ENCODE data around the gene MOB2.

MOB2 gene

GRCh38 chr11:1504138-1504537, 17.6 kb upstream of the MOB2 start:
- DNase-seq (ENCODE audit: low read depth in 2 of 2) = no peak

- no peak for DNase-seq (ENCODE audit: low read depth in 2 of 2)
These were observed 17.1 kb upstream of the MOB2 start for GRCh38 chr11:1503708-1504104.

GRCh38 chr11:1502954-1503707, 16.6 kb upstream of the MOB2 start:
- no peak for DNase-seq (ENCODE audit: low read depth in 2 of 2)

- no peak for DNase-seq (ENCODE audit: low read depth in 2 of 2)
These were observed 15.8 kb upstream of the MOB2 start for GRCh38 chr11:1502168-1502953.

GRCh38 chr11:1501421-1502167, 15.0 kb upstream of the MOB2 start:
- no peak for DNase-seq (ENCODE audit: low read depth in 2 of 2)

- DNase-seq (ENCODE audit: low read depth in 2 of 2) = no peak
These were observed 14.2 kb upstream of the MOB2 start for GRCh38 chr11:1500466-1501420.

- no peak for DNase-seq (ENCODE audit: low read depth in 2 of 2)
These were observed 13.3 kb upstream of the MOB2 start for GRCh38 chr11:1499899-1500298.

- no peak for DNase-seq (ENCODE audit: low read depth in 2 of 2)
These were observed 12.8 kb upstream of the MOB2 start for GRCh38 chr11:1499261-1499890.

GRCh38 chr11:1498262-1498661, 11.7 kb upstream of the MOB2 start:
- no peak for DNase-seq (ENCODE audit: low read depth in 2 of 2)

- DNase-seq (ENCODE audit: low read depth in 2 of 2) = no peak
These were observed 11.0 kb upstream of the MOB2 start for GRCh38 chr11:1497600-1497999.

- DNase-seq (ENCODE audit: low read depth in 2 of 2) = no peak
These were observed 10.1 kb upstream of the MOB2 start for GRCh38 chr11:1496761-1497095.

- no peak for DNase-seq (ENCODE audit: low read depth in 2 of 2)
These were observed 9.6 kb upstream of the MOB2 start for GRCh38 chr11:1496091-1496760.

GRCh38 chr11:1494650-1495049, 8.1 kb upstream of the MOB2 start:
- DNase-seq (ENCODE audit: low read depth in 2 of 2) = no peak

- DNase-seq (ENCODE audit: low read depth in 2 of 2) = no peak
These were observed 7.2 kb upstream of the MOB2 start for GRCh38 chr11:1493650-1494244.

GRCh38 chr11:1491379-1491778, 4.8 kb upstream of the MOB2 start:
- DNase-seq (ENCODE audit: low read depth in 2 of 2) = no peak

- no peak for DNase-seq (ENCODE audit: low read depth in 2 of 2)
These were observed 4.1 kb upstream of the MOB2 start for GRCh38 chr11:1490651-1491050.

GRCh38 chr11:1488575-1489180, 2.1 kb upstream of the MOB2 start:
- DNase-seq (ENCODE audit: low read depth in 2 of 2) = no peak

- DNase-seq (ENCODE audit: low read depth in 2 of 2) = no peak
These were observed 1.4 kb upstream of the MOB2 start for GRCh38 chr11:1487851-1488574.

Measured in stimulated activated CD8-positive, alpha-beta memory T cell treated with anti-CD3 and anti-CD28 coated beads, Interleukin-15, amount 100 ng/mL, for 48 hours (primary cell).